OCI-LY3 (cell line): ENCODE measurements around the gene EOLA1.

Experiments used
- CTCF ChIP-seq: fragments of 200-600, 300-600 bp; sonication (generic); IDR thresholded peaks from 2 replicates; pipeline ENCODE4 v1.5.1; 2014; ENCODE audit warnings: antibody characterized with exemption, low read length, low read depth
- EZH2phosphoT487 ChIP-seq: fragments of 200-600 bp; shearing (Covaris generic); IDR thresholded peaks from 2 replicates; pipeline ENCODE4 v1.6.1; 2018; ENCODE audit warnings: antibody characterized with exemption, mixed run types, low read depth

- TF ChIP-seq CTCF, result peak; percentile 11; the same call in 1 of the 2 replicates
- TF ChIP-seq EZH2phosphoT487, result no peak
Measured at GRCh38 chrX:149531599-149531998, 9.2 kb upstream of the EOLA1 start.
